ENCODE results near the gene UGT1A10.
"Not testable (repeated sequence)": the region's sequence is repeated elsewhere in the genome, so short reads cannot be mapped to it uniquely, and the experiment has no call there.

Gene UGT1A10

GRCh38 chr2:233698740-233699139, 62.5 kb downstream of the UGT1A10 start:
- DNase-seq, result no peak

- DNase-seq, result no peak
These were observed 63.3 kb downstream of the UGT1A10 start for GRCh38 chr2:233699424-233700027.

- DNase-seq, result no peak
These were observed 63.9 kb downstream of the UGT1A10 start for GRCh38 chr2:233700028-233700635.

GRCh38 chr2:233700842-233701241, 64.6 kb downstream of the UGT1A10 start:
- not testable (repeated sequence) for DNase-seq

- no peak for DNase-seq
These were observed 66.0 kb downstream of the UGT1A10 start for GRCh38 chr2:233702238-233702637.

GRCh38 chr2:233705911-233706506, 69.8 kb downstream of the UGT1A10 start:
- no peak for DNase-seq

- no peak for DNase-seq
These were observed 70.5 kb downstream of the UGT1A10 start for GRCh38 chr2:233706720-233707119.

- no peak for DNase-seq
These were observed 71.8 kb downstream of the UGT1A10 start for GRCh38 chr2:233707940-233708644.

- no peak for DNase-seq
These were observed 72.7 kb downstream of the UGT1A10 start for GRCh38 chr2:233708942-233709341.

- peak; percentile 71 for DNase-seq
These were observed 75.2 kb downstream of the UGT1A10 start for GRCh38 chr2:233711312-233712008.

- DNase-seq, result no peak
These were observed 76.5 kb downstream of the UGT1A10 start, which contains the start of gene UGT1A5 for GRCh38 chr2:233712611-233713261. Gene UGT1A5, plus strand, starts transcription at chr2:233712907. Its CDS starts 85 bp downstream, at chr2:233712992.

GRCh38 chr2:233713262-233713615, 77.0 kb downstream of the UGT1A10 start:
- no peak for DNase-seq

GRCh38 chr2:233714121-233714520, 77.9 kb downstream of the UGT1A10 start:
- DNase-seq, result no peak

GRCh38 chr2:233718552-233718951, 82.3 kb downstream of the UGT1A10 start, which contains the start of gene UGT1A4:
Gene UGT1A4, plus strand, starts transcription at chr2:233718736. Its CDS starts 85 bp downstream, at chr2:233718821.
- DNase-seq, result no peak

GRCh38 chr2:233728723-233729301, 92.6 kb downstream of the UGT1A10 start, which contains the start of gene UGT1A3:
Gene UGT1A3, plus strand, starts transcription at chr2:233729042. Its CDS starts 85 bp downstream, at chr2:233729127.
- no peak for DNase-seq

- DNase-seq, result not testable (repeated sequence)
These were observed 100.8 kb downstream of the UGT1A10 start for GRCh38 chr2:233736868-233737653.

- DNase-seq, result no peak
These were observed 104.6 kb downstream of the UGT1A10 start for GRCh38 chr2:233740870-233741269.

- no peak for DNase-seq
These were observed 107.4 kb downstream of the UGT1A10 start for GRCh38 chr2:233743464-233744259.

GRCh38 chr2:233745073-233745755, 109.0 kb downstream of the UGT1A10 start:
- no peak for DNase-seq

GRCh38 chr2:233745838-233746237, 109.6 kb downstream of the UGT1A10 start:
- DNase-seq, result not testable (repeated sequence)

Measured in activated CD4-positive, alpha-beta T cell treated with anti-CD3 and anti-CD28 coated beads, Interleukin-2, Interleukin-6, amounts not matched to agents 100 ng/mL and 50 ng/mL, durations not matched to agents 16 hours and 8 hours (primary cell).